HEK293 (cell line): Measurements from ENCODE around the gene DAP.

ENCODE experiments used
- ZNF747 ChIP-seq: fragments of 450-650 bp; formaldehyde crosslinking; IDR thresholded peaks from 2 replicates; pipeline ENCODE4 v1.5.1; 2016; ENCODE audit warnings: missing biosample characterization, missing genetic modification characterization
- TF ChIP-seq, protein P1 (sequence below): fragments of 450-650 bp; formaldehyde crosslinking; IDR thresholded peaks from 2 replicates; pipeline ENCODE4 v1.5.1; 2016; ENCODE audit warnings: missing biosample characterization, missing genetic modification characterization
- TF ChIP-seq, protein P2 (sequence below): fragments of 450-650 bp; formaldehyde crosslinking; IDR thresholded peaks from 2 replicates; pipeline ENCODE4; 2016; ENCODE audit warnings: missing biosample characterization, missing genetic modification characterization
- TF ChIP-seq, protein P3 (sequence below): fragments of 450-650 bp; formaldehyde crosslinking; IDR thresholded peaks from 2 replicates; pipeline ENCODE4 v1.5.1; 2016; ENCODE audit warnings: missing biosample characterization, missing genetic modification characterization
- TF ChIP-seq, protein P4 (sequence below): fragments of 450-650 bp; formaldehyde crosslinking; IDR thresholded peaks from 2 replicates; pipeline ENCODE4 v1.5.1; 2017; ENCODE audit warnings: missing biosample characterization, mild to moderate bottlenecking, missing genetic modification characterization, moderate library complexity

DNA sequence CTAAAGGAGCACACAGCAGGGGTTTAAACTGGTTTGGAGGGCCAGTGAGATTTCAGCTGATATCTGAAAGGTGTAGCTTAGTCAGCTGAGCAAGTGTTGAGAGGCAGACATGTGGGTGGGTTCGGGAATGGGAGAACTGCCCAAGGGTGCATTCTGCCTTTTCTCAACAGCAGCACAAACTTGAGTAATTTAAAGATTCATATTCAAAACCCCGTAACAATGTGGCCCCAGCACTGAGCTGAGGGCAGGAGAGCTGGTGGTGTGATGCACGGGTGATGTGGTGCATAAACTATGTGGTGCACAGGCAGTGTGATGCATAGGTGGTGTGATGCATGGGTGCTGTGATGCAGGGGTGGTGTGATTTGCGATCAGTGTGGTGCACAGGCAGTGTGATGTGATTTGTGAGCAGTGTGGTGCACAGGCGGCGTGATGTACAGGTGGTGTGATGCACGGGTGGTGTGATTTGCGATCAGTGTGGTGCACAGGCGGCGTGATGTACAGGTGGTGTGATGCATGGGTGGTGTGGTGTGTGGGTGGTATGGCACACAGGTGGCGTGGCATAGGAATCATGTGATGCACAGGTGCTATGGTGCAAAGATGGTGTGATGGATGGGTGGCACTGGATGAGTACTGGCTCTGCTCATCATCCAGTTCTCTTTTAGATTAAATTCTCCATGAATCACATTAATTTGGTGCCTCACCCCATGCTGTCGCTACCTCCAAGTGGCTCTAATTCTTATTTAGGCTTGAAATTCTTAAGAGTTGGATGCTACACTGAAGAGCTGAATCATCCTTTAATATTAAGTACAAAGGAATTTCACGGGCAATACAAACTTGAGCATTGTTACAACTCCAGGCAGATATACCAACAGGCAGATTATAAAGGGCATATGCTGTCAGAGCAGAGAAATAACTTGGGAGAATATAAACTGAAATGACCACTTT, 53.6 kb downstream of the DAP start:
- TF ChIP-seq, protein P1, sequence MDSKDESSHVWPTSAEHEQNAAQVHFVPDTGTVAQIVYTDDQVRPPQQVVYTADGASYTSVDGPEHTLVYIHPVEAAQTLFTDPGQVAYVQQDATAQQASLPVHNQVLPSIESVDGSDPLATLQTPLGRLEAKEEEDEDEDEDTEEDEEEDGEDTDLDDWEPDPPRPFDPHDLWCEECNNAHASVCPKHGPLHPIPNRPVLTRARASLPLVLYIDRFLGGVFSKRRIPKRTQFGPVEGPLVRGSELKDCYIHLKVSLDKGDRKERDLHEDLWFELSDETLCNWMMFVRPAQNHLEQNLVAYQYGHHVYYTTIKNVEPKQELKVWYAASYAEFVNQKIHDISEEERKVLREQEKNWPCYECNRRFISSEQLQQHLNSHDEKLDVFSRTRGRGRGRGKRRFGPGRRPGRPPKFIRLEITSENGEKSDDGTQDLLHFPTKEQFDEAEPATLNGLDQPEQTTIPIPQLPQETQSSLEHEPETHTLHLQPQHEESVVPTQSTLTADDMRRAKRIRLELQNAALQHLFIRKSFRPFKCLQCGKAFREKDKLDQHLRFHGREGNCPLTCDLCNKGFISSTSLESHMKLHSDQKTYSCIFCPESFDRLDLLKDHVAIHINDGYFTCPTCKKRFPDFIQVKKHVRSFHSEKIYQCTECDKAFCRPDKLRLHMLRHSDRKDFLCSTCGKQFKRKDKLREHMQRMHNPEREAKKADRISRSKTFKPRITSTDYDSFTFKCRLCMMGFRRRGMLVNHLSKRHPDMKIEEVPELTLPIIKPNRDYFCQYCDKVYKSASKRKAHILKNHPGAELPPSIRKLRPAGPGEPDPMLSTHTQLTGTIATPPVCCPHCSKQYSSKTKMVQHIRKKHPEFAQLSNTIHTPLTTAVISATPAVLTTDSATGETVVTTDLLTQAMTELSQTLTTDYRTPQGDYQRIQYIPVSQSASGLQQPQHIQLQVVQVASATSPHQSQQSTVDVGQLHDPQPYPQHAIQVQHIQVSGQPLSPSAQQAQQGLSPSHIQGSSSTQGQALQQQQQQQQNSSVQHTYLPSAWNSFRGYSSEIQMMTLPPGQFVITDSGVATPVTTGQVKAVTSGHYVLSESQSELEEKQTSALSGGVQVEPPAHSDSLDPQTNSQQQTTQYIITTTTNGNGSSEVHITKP (tag by site-specific recombination) = no peak
- TF ChIP-seq, protein P2, sequence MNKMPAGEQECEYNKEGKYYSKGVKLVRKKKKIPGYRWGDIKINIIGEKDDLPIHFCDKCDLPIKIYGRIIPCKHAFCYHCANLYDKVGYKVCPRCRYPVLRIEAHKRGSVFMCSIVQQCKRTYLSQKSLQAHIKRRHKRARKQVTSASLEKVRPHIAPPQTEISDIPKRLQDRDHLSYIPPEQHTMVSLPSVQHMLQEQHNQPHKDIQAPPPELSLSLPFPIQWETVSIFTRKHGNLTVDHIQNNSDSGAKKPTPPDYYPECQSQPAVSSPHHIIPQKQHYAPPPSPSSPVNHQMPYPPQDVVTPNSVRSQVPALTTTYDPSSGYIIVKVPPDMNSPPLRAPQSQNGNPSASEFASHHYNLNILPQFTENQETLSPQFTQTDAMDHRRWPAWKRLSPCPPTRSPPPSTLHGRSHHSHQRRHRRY (tag by site-specific recombination) = no peak
- TF ChIP-seq, protein P3, sequence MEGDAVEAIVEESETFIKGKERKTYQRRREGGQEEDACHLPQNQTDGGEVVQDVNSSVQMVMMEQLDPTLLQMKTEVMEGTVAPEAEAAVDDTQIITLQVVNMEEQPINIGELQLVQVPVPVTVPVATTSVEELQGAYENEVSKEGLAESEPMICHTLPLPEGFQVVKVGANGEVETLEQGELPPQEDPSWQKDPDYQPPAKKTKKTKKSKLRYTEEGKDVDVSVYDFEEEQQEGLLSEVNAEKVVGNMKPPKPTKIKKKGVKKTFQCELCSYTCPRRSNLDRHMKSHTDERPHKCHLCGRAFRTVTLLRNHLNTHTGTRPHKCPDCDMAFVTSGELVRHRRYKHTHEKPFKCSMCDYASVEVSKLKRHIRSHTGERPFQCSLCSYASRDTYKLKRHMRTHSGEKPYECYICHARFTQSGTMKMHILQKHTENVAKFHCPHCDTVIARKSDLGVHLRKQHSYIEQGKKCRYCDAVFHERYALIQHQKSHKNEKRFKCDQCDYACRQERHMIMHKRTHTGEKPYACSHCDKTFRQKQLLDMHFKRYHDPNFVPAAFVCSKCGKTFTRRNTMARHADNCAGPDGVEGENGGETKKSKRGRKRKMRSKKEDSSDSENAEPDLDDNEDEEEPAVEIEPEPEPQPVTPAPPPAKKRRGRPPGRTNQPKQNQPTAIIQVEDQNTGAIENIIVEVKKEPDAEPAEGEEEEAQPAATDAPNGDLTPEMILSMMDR (tag by site-specific recombination) = no peak
- no peak for TF ChIP-seq ZNF747 (tag by site-specific recombination)
- TF ChIP-seq, protein P4, sequence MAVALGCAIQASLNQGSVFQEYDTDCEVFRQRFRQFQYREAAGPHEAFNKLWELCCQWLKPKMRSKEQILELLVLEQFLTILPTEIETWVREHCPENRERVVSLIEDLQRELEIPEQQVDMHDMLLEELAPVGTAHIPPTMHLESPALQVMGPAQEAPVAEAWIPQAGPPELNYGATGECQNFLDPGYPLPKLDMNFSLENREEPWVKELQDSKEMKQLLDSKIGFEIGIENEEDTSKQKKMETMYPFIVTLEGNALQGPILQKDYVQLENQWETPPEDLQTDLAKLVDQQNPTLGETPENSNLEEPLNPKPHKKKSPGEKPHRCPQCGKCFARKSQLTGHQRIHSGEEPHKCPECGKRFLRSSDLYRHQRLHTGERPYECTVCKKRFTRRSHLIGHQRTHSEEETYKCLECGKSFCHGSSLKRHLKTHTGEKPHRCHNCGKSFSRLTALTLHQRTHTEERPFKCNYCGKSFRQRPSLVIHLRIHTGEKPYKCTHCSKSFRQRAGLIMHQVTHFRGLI (tag by site-specific recombination) = no peak
